ENCODE data around the gene SUB1. TPM values are rescaled to one million over a fixed set of nuclear protein-coding genes. Genes with fewer than 3 reads are reported as not detected.
"Not testable (repeated sequence)": the region's sequence is repeated elsewhere in the genome, so short reads cannot be mapped to it uniquely, and the experiment has no call there.

SUB1 gene
- 100 to 1,000 TPM; 230 to 288 TPM for total RNA-seq
- 195 TPM for polyA plus RNA-seq (2013, experiment 1 of 2)
- 208 TPM for polyA plus RNA-seq (2013, experiment 2 of 2)
- long read RNA-seq, experiment 1, full-length matches to known transcripts, result 102 of 135 reads
- long read RNA-seq, experiment 1, partial matches to known transcripts, result 22 of 135 reads
- long read RNA-seq, experiment 1, other reads (novel, unspliced or antisense), result 11 of 135 reads
- long read RNA-seq, experiment 2, full-length matches to known transcripts, result 196 of 205 reads
- long read RNA-seq, experiment 2, partial matches to known transcripts, result 0 of 205 reads
- long read RNA-seq, experiment 2, other reads (novel, unspliced or antisense), result 9 of 205 reads
- long read RNA-seq, experiment 3, transcript SUB1-201 (5 exons, 3,507 nt), result major isoform, 329 of 344 reads
- long read RNA-seq, experiment 3, partial matches to known transcripts, result 2 of 344 reads
- long read RNA-seq, experiment 3, other reads (novel, unspliced or antisense), result 12 of 344 reads
- long read RNA-seq, experiment 4, transcript SUB1-201 (5 exons, 3,507 nt), result major isoform, 140 of 150 reads
- long read RNA-seq, experiment 4, partial matches to known transcripts, result 2 of 150 reads
- long read RNA-seq, experiment 4, other reads (novel, unspliced or antisense), result 3 of 150 reads

DNA sequence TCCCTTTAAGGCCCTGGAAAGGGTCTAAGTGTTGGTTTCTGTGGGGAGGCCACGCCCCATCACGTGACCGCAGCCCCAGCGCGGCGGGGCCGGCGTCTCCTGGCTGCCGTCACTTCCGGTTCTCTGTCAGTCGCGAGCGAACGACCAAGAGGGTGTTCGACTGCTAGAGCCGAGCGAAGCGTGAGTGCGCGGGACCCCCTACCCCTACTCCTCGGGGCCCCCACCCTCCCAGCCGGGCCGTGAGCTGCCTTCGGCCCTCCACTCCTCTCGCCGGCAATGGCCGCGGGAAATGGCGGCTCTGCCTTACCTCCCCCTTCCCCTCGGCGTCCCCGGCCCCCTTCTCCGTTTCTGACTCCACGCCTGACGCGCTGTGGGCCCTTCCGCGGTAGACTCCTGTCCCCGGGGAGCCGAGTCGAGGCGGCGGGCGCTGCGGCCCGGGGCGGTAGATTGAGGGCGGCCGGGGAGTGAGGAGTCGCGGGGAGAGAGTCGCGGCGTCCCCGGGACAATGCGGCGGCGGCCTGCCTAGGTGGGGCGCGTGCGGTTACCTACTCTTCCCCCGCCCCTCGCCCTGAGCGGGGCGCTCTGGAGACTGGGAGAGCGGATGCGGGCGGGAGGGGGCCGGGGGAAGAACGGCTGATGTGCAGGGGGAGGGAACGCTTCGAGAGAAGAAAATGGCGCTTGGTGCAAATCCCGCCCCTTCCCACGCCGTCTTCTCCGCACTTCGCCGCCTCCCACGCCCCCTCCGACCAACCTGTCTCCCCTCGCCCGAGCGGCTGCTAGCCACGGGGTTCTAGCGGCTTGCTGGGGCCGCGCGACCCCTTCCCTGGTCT is at the start of gene SUB1:
SUB1 (plus strand) TSS at position 112 of the 830 bp plus-strand sequence. CDS start 2,956 bp downstream, outside the sequence.
- peak within 1 kb of the TSS; percentile 97 for H3K4me3 ChIP-seq (ENCODE audit: low read length)
- H3K27me3 ChIP-seq (ENCODE audit: control insufficient read depth, insufficient read depth, low read length, poor library complexity, severe bottlenecking), result no peaks in the 10 kb centered on the region
- peak within 1 kb of the TSS; percentile 92 for H3K27ac Mint-ChIP-seq
- peaks cover 27% of the 10 kb centered on the region for H3K4me1 Mint-ChIP-seq
- H3K4me1 ChIP-seq (ENCODE audit: control insufficient read depth, insufficient read depth, low read length), result no peaks in the 10 kb centered on the region
- no peak for TF ChIP-seq CTCF (conservative IDR thresholded peaks at IDR 0.05)
- 0% methylated on average over 9 to 89 of the region's 89 CpGs for WGBS, 2 experiments (ENCODE audit: insufficient coverage in 1 of 2, insufficient read length in 1 of 2)
- peaks cover 4% of the 10 kb centered on the region for H3K27me3 Mint-ChIP-seq (ENCODE audit: insufficient read depth)
- no peaks in the 10 kb centered on the region for H3K9me3 Mint-ChIP-seq
- peaks cover 24% of the 10 kb centered on the region for H3K36me3 ChIP-seq (ENCODE audit: control insufficient read depth, insufficient read depth, low read length)
- peak within 1 kb of the TSS; percentile 89 for H3K4me3 Mint-ChIP-seq
- H3K27ac ChIP-seq (ENCODE audit: low read depth, low read length), result peak within 1 kb of the TSS; percentile 97
- DNase-seq, result peak; percentile 97
- H3K36me3 Mint-ChIP-seq (ENCODE audit: low read depth), result peaks cover 3% of the 10 kb centered on the region
- H3K9me3 ChIP-seq (ENCODE audit: control insufficient read depth, low read length), result no peaks in the 10 kb centered on the region
- H3K9ac ChIP-seq (ENCODE audit: extremely low read depth, low read length, poor library complexity, severe bottlenecking), result peak within 1 kb of the TSS; percentile 93

DNA sequence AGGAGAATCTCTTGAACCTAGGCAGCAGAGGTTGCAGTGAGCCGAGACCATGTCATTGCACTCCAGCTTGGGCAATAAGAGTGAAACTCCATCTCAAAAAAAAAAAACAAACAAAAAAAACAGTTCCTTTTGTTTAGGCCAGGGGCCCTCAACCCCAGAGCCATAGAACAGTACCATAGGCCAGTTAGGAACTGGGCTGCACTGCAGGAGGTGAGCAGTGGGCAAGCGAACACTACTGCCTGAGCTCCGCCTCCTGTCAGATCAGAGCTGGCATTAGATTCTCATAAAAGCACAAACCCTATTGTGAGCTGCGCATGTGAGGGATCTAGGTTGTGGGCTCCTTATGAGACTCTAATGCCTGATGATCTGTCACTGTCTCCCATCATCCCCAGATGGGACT is 49.1 kb upstream of the SUB1 start:
- no peaks in the 10 kb centered on the region for H3K9me3 ChIP-seq (ENCODE audit: control insufficient read depth, low read length)
- H3K4me1 Mint-ChIP-seq, result peaks cover 14% of the 10 kb centered on the region

GRCh38 chr5:32537437-32538029 is 47.8 kb upstream of the SUB1 start:
- H3K4me1 ChIP-seq (ENCODE audit: control insufficient read depth, insufficient read depth, low read length); H3K9me3 Mint-ChIP-seq; H3K4me3 ChIP-seq (ENCODE audit: low read length); H3K27ac ChIP-seq (ENCODE audit: low read depth, low read length); H3K4me3 Mint-ChIP-seq; H3K9me3 ChIP-seq (ENCODE audit: control insufficient read depth, low read length); H3K4me1 Mint-ChIP-seq; H3K27ac Mint-ChIP-seq; H3K27me3 ChIP-seq (ENCODE audit: control insufficient read depth, insufficient read depth, low read length, poor library complexity, severe bottlenecking); DNase-seq; H3K9ac ChIP-seq (ENCODE audit: extremely low read depth, low read length, poor library complexity, severe bottlenecking); H3K36me3 Mint-ChIP-seq (ENCODE audit: low read depth); H3K36me3 ChIP-seq (ENCODE audit: control insufficient read depth, insufficient read depth, low read length): not testable (repeated sequence)
- peaks cover 10% of the 10 kb centered on the region for H3K27me3 Mint-ChIP-seq (ENCODE audit: insufficient read depth)
- WGBS, 2 experiments (ENCODE audit: insufficient coverage in 1 of 2, insufficient read length in 1 of 2), result 87 to 97% methylated on average over 6 to 7 of the region's 7 CpGs

More for the DNA sequence above, 49.1 kb upstream of the SUB1 start:
- DNase-seq, result no peak
- H3K36me3 Mint-ChIP-seq (ENCODE audit: low read depth), result no peaks in the 10 kb centered on the region
- H3K4me3 Mint-ChIP-seq, result no peak overlapping the region
- H3K9ac ChIP-seq (ENCODE audit: extremely low read depth, low read length, poor library complexity, severe bottlenecking), result no peak overlapping the region
- H3K36me3 ChIP-seq (ENCODE audit: control insufficient read depth, insufficient read depth, low read length), result no peaks in the 10 kb centered on the region
- TF ChIP-seq CTCF (conservative IDR thresholded peaks at IDR 0.05), result no peak
- no peak overlapping the region for H3K4me3 ChIP-seq (ENCODE audit: low read length)
- no peaks in the 10 kb centered on the region for H3K9me3 Mint-ChIP-seq
- no peak overlapping the region for H3K27ac Mint-ChIP-seq
- H3K27ac ChIP-seq (ENCODE audit: low read depth, low read length), result no peak overlapping the region
- no peaks in the 10 kb centered on the region for H3K4me1 ChIP-seq (ENCODE audit: control insufficient read depth, insufficient read depth, low read length)
- WGBS, 2 experiments (ENCODE audit: insufficient coverage in 1 of 2, insufficient read length in 1 of 2), result 79 to 90% methylated on average over 2 to 4 of the region's 4 CpGs
- H3K27me3 Mint-ChIP-seq (ENCODE audit: insufficient read depth), result peaks cover 9% of the 10 kb centered on the region
- H3K27me3 ChIP-seq (ENCODE audit: control insufficient read depth, insufficient read depth, low read length, poor library complexity, severe bottlenecking), result no peaks in the 10 kb centered on the region
